ENCODE measurements around the gene PRRT2.

Gene PRRT2

DNA sequence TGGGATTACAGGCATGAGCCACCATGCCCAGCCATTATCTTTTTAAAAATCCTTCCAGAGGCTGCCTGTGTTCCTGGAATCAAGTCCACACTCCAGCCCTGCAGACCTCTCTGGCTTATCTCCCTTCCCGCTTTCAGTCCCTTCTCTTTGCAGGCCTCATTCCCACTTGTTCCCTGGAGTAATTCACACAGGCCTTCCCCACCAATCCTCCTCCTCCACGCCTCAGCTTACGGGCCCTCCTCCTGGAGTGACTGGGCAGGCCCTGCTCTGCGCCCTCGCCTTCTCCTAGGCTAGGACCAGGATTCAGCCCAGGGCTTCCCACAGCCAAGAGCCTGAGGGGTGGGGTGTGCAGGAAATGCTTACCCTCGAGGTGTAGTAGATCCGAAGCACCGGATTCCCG lies 48.2 kb downstream of the PRRT2 start:
- no peak overlapping the region for H3K4me3 ChIP-seq (ENCODE audit: low read depth, low read length)

DNA sequence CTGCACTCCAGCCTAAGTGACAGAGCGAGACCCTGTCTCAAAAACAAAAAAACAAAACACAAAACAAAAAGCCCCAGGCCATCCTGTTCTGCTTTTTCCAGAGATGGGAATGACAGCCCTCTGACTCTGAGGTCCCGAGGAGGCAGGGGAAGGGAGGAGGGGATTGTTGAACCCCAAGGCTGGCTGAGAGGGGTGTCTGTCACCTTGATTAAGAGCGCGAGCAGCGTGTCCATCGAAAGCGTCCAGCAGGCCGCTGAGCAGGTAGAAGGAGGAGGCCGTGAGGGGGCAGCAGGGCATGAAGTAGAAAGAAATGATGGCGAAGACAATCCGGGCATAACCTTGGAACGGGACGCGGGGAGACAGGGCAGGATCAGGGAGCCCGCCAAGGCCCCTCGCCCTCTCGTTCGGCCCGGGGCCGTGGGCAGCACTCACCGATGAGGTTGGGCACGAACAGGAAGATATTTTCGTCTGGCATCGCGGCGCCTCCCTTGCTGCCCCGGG lies 50.4 kb downstream of the PRRT2 start:
- peak overlapping the region; percentile 84 for H3K4me3 ChIP-seq (ENCODE audit: low read depth, low read length)

DNA sequence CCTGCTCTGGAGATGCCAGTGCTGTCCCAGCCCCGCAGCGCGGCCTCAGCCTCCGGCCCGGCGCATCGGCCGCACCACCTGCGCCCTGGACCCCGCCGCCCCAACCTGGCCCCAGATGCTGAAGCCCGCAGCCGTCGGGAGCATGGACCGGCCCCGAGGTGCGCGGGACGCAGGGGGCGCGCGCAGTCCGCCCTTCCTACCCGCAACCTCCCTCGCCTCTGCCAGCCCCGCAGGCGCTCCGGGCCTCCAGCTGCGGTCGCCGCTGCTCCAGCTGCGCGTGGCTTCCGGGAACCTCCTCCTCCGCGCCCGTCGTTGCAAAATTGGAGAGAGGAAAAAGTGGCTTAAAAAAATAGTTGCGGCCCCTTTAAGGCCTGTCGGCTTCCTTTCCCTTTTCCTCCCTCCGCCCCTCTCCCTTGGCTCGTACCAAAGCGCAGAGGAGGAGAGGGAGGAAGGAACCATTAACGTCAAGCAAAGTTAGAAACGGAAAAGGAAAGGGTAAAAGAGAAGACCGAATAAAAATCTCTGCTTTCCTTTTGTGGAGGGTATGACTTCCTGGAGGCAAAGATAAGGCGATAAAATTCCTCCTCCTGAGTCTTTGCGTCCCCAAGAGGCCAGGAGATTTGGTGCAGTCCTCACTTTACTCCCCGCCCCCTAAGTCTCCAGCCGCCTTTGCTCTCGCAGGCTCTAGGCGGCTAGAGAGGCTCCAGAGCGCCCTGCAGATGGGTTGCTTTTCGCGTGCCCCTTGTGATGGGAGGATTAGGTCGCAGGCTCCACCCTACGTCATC lies 51.1 kb downstream of the PRRT2 start, which contains the start of gene CDIPT:
TSS of gene CDIPT (minus strand) at position 343 of the 785 bp plus-strand sequence. CDS start 369 bp downstream, outside the sequence.
- peak within 1 kb of the TSS; percentile 84 for H3K4me3 ChIP-seq (ENCODE audit: low read depth, low read length)

GRCh38 chr16:29863669-29863984 lies 51.6 kb downstream of the PRRT2 start:
- H3K4me3 ChIP-seq (ENCODE audit: low read depth, low read length): no peak overlapping the region

DNA sequence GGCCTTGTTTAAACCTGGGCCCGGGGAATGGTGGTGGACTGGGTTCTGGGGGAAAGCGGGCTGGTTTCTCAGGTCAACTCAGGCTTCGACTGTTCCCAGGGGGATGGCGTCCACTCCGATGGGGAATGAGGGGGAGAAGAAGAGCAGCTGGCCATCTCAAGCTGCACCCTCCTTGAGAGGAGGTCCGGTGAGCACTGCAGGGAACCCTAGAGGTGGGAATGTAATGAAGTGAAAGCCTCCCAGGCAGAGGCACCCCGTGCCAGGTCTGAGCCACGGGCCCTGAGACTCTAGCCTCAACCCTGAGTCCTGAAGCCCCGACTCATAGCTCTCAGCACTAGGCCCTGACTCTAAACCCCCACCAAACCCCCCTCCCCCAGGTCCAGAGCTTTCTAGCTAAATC lies 52.2 kb downstream of the PRRT2 start:
- H3K4me3 ChIP-seq (ENCODE audit: low read depth, low read length): no peak overlapping the region
